HG03060 (cell line): ENCODE results near the gene COMT.

Source experiments
- ATAC-seq: cut with Tn5 transposase; IDR thresholded peaks from one replicate; pipeline ENCODE4 v1.9.1; 2021; ENCODE audit warnings: low read depth, moderate number of reproducible peaks; ENCODE audit not compliant: unreplicated experiment

COMT gene

DNA sequence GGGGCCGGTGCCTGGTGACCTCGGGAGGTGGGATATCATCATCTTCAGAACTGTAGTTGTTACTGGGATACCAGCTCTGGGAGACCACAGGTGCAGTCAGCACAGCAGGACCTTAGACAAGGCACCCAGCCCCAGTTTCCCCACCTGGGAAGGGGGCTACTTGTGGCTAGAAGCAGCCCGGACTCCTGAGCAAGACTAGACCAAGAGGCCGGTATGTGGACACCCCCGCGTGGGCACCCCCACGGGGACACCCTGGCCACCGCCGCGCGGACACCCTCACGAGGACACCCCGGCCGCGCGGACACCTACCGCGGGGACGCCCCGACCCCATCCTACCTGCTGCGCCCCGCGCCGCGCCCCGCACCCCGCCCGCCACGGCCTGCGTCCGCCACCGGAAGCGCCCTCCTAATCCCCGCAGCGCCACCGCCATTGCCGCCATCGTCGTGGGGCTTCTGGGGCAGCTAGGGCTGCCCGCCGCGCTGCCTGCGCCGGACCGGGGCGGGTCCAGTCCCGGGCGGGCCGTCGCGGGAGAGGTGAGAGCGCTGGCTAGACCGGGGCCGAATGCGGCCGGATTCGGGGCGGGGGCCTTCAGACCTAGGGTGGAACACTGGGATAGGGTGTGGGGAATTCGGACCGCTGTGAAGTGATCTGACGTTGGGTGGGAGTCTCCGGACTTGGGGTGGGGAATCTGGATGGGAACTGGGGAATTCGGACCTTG lies at the start of gene COMT, which contains the start of gene TXNRD2:
COMT (plus strand) TSS at position 408 of the 718 bp plus-strand sequence. CDS start 20,755 bp downstream, outside the sequence.
TXNRD2 (minus strand) TSS at position 454 of the 718 bp plus-strand sequence; CDS start at position 439, 15 bp downstream.
- no peak for ATAC-seq

DNA sequence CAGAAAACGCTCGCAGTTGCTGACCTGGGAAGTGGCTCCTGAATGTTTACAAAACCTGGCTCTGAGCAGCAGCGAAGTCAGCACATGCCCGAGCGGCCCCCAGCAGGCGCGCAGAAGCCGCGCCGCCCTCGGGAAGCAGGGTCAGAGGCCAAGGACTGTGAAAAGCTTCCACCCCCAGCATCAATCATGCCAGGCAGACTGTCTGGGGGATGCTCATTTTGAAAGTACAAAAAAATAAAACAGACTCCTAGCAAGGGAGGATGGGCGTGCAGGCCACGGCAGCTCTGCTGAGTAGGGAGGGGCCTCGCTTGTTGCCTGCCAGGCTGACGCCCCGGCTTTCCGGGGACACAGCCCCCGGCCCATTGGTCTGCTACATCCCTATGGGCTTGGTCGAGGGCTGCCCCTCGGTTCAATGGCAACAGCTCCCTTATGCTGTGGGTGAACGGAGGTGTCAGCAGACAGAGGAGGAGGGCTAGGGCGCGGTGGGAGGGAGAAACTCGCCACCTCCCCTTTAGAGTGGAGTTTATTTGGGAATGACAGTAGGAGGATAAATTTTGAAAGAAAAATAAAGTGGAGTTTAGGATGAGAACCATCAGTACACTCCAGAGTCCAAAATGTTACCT lies 49.2 kb upstream of the COMT start:
- ATAC-seq: no peak

DNA sequence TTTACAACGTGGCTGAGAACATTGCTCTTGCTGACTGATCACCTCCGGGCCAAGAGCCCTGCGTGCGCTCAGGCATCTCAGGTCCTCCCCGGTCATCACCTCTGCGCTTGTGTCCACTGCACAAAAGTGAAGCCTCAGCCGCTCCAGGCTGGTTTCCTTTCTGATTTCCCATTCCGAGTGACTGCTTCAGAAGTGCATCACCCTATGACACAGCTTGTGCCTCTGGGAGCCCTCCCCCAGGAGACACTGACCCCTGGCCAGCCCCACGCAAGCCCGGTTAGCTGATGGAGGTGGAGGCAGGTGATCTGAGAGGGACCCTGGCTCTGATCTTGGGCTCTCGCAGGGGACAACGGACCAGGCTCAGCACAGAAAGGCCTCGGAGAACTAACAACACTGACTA lies 48.6 kb upstream of the COMT start:
- no peak for ATAC-seq

DNA sequence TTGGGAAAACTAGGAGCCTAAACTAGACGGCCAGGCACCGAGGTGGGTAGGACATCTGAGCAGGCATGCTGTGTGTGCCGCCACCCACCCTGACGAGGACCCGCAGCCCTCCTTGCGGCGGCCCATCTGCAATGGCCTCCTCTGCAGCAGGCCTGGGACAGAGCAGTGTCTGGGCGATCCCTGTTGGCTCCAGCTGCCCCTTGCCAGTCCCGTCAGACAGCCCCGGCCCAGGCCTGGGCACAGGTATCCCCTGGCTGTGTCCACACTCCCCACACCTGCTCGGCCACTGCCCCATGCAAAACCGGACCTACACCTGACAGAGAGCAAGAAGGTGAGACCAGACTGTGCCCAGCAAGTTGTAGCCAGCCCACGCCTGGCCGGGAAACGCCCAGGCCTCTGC lies 48.2 kb upstream of the COMT start:
- no peak for ATAC-seq

DNA sequence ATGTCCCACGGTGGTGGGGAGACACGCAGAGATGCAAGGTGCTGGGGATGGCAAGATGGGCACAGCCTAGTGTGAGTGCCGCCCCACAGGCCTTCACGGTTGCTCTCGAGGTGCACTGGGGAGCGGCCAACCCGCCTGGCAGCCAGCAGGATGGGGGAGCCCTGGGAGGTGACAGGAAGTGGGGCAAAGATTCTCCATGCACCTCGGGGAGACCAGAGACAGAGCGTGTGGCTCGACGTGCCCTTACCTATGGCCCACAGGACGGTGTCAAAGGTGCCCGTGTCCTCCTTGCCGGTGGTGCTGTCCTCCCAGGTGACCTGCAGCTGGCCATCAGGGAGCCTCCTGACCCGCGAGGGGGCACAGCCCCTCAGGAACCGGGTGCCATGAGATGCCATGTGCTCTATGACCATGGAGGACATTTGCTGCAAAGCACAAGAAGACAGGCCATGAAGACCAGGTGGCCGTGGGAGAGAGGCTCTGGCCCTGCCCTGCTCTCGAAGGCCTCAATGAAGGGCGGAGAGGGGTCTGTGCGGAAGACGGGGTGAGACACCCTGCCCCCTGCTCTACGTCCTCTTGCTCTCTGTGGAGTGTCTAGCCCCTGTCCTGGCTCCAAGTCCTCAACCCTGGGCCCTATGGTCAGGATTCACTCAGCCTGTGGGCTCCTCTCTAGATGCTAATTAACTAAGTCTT lies 46.3 kb upstream of the COMT start:
- no peak for ATAC-seq

DNA sequence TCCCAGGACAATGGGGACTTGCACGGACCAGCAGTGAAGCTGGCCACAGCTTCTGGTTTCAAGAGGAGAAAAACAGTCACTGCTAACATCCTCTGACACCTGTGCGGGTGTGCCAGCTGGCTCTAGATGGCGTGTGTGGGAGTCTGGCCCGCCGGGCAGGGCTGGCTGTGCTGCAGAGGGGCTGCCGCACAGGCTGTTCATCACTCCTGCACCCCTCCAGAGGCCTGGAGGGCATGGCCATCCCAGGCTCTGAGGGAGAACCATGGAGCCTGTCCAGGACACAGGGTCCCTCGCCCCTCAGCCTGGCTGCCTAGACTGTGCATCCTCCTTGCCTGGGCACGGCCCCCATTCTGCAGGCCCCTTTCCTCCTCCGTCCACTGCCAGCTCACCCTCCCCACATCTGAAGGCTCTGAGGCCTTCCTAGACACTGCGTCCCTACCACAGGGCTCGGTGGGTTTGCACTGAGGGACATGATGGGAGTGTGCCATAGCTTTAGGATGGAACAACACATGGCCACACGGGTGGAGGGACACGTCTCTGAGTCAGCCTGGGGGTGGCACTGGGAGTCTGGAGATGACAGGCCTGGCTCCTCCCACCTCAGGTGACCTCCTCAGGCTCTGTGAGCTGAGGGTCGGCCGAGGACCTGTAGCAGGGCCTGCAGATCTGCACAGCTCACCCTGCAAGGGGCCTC lies 44.8 kb upstream of the COMT start:
- no peak for ATAC-seq

DNA sequence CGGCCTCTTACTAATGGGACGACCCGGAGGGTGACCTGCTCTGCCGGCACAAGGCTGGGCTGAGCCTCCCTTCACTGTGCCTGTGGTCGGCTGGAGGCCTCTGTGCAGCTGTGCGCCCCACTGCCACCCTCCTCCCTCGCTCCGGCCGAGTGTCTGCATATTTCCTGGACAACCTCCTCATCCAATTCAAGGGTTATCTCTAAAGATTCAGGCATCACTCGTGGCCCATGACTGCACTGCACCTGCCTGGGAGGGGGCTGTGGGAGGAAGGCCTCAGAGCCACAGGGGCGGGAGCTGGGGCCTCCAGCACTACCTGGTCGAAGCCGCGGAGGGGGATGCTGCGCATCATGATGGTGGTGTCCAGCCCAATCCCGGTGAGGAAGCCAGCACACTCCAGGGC lies 43.8 kb upstream of the COMT start:
- ATAC-seq: no peak

DNA sequence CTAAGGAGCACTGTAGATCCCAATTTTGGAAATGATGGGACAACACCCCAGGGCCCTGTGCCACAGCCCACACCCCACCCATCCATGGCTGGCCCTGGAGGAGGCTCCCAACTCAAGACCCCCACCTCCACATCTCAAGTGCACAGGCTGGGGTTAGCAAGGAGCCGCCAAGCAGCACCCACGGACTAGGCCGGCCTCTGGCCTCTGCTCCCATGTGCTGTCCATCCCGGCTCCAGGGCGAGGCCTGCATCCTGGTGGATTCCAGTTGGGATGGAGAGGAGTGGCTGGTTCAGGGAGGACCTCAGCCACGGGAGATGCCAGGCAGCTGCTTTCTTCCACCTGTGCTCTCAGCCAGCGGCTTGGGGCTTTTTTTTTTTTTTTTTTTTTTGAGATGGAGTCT lies 43.4 kb upstream of the COMT start:
- no peak for ATAC-seq

DNA sequence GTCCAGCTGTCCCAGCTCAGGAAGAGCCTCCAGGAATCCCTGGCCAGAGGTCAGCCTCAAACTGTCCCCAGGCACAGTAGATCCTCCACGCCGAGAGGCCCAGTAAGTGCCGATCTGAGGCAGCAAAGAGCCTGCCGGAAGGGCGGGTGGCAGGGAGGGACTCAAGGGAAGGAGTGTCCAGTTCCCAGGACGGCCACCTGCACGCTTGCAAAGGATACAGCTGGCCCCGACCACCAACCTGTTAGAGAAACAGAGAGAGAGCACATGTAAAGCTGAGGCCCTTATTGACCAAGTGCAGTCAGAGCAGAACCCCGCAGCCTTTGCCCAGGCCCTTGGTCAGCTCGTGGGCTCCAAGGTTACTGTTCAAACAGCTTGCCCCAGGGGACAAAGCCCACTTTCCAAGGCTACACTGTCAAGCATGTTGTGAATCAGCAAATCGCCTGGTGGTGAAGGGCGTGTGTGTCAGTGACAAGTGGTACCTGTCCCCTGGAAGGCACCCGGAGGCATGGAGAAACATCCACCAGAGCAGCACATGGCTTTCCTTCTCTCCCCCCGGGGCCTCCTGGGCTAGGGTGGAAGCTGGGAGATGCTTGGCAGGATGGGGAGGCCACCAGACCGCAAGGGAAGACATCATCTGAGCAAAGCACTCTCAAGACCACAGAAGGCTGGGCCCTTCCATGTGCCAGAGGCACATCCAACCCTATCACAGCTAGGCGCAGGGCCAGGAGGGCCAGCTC lies 42.6 kb upstream of the COMT start:
- ATAC-seq: no peak

DNA sequence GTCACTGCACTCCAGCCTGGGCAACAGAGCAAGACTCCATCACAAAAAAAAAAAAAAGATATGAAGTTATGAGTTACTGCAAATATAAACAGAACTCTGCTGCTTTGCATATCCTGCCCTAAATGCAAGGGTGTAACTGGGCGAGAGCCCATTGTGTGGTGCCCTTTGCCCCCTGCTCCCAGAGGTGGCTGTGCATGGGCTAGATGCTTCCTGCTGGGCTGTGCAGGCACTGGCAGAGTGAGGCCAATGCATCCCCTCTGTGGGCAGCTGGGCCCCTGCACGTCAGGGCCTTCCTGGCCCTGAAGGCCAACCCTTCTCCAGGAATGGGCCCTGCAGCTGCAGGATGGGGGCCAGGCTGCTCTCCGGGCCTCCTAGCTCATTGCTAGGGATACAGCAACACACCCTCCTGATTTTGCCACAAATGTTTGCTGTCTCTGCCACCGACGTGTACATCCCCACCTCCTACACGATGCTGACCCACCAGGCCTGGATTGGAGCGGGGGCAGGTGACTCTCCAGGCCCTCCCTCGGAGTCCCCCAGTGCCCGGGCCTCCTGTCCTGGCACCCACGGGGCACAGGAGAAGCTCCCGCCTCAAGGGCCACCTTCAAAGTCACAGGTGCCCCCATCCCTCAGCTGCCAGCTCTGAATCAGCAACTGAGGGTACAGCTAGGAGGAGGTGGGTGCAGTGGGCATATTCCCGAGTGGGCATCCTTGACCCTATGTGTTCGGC lies 40.7 kb upstream of the COMT start:
- no peak for ATAC-seq

DNA sequence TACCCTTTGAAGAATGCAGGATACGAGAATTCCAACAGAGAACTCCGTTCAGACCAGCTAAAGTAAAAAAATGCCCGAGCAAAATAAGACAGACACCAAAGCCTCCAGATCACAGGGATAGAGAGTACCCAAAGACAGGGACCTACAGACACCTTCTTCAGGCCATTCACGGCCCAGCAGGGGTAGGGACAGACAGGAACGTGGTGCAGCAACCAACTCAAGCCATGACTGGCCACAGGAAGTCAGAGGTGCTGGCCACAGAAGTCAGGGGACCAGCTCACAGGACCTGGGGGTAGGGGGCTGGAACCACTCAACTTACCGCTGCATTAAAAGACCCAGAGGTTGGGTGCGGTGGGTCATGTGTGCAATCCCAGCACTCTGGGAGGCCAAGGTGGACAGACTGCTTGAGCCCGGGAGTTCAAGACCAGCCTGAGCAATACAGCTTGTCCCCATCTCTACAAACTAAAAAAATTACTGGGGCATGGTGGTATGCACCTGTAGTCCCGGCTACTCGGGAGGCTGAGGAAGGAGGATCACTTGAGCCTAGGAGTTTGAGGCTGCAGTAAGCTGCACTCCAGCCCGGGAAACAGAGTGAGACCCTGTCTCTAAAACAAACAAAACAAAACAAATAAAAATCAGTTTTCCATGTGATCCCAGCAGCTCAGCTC lies 39.9 kb upstream of the COMT start:
- ATAC-seq: no peak

DNA sequence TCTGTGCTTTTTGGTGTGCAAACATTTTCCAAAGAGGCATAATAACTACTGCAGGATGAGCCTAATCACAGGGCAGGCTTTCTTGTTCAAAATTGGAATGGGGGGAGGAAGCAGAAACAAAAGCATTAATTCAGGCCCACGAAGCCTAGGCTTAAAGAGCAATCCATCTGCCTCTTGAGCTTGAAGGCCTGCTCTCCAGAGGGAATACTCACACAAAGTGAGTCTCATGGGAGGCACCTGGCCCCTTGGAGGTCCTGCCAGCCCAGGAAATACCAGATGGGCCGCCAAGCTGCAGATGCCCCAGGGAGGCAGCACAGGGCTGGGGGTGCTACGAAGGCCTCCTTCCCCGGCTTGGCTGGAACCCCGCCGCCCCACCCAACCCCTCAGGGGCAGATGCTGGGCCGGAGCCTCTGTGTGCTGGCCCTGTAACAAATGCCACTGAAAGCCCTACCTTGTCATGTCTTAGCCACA lies 39.3 kb upstream of the COMT start:
- no peak for ATAC-seq

DNA sequence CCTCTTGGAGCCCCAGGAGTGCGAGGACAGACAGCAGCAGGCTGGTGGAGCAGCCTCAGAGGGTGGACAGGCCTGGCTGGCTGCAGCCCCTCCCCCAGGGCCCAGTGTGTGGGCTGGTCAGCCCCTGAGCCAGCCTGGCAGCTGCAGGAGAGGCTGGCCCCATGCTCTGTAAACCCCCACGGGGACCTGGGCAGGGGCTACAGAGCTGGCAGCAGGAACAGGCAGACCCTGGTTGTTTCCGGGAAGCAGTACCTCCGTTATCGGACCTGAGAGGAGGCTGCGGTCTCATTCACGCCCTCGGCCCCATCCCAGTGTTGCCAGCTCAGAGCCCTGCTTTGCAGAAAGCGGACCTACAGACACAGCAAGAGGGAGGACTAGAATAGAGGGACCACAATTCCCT lies 38.5 kb upstream of the COMT start:
- no peak for ATAC-seq

DNA sequence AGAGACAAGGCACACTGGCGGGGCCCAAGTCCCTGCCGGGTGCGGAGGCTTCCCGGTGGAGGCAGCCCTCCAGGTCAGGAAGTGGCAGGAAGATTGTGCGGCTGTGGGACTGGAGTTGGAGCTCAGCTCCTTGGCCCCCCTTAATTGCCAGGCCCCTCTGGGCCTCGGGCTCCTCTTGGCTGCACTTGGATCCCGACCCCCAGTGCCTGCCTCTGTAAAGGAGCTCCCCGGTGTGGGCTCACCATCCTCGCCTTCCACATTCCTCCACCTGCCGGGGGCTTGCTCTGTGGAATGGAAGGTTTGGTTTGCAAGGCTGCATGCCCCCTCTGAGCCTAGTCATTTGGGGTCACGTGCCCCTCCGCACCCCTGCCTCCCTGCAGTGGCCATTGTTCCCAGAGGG lies 38.1 kb upstream of the COMT start:
- no peak for ATAC-seq

DNA sequence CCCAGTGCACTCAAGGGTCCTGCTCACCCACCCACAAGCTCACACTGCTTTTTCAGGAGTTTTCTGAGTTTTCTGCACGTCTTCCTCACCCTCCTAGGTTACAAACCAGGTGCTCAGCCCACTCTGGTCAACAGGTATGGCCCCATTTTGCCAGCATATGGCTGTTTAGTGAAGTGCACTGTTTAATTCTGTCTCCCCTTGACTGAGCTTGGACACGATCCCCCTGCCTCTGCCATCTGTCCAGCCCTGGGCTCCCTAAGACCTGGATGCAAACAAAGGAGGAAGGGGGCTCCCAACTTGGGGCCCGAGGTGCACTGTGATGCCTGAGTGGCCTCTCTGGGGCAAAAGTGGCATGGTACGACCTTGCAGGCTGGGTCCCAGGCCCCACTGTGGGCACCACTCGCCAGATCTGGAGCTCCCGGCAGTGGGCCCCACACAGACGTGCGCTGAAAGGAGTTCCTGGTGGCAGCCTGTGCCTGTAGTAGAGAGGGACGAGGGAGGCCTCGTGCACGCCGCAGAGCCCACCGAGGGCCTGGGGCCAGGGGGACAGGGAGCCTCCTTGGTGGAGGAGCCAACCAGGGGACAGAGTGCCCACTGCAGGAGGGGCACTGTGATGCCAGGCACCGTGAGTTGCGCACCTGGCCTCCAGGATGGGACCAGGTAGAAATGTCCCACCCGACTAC lies 37.3 kb upstream of the COMT start:
- no peak for ATAC-seq

DNA sequence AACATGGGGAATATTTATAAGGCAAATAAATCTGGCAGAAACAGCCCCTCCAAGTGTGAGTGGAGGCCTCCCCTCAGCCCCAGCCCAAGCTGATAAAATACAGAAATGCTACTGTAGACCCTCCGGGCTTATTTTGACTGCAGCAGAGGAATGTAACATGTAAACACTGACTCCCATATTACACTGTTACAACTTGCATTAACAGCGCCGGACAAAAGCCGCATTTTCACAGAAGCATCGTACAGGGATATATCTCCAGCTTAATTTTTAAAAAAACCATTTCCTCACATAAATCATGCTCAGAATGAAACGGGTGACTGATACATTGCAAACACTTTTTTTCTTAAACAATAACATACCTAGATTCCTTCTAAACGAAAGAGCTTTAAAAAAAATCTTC lies 36.6 kb upstream of the COMT start:
- no peak for ATAC-seq

DNA sequence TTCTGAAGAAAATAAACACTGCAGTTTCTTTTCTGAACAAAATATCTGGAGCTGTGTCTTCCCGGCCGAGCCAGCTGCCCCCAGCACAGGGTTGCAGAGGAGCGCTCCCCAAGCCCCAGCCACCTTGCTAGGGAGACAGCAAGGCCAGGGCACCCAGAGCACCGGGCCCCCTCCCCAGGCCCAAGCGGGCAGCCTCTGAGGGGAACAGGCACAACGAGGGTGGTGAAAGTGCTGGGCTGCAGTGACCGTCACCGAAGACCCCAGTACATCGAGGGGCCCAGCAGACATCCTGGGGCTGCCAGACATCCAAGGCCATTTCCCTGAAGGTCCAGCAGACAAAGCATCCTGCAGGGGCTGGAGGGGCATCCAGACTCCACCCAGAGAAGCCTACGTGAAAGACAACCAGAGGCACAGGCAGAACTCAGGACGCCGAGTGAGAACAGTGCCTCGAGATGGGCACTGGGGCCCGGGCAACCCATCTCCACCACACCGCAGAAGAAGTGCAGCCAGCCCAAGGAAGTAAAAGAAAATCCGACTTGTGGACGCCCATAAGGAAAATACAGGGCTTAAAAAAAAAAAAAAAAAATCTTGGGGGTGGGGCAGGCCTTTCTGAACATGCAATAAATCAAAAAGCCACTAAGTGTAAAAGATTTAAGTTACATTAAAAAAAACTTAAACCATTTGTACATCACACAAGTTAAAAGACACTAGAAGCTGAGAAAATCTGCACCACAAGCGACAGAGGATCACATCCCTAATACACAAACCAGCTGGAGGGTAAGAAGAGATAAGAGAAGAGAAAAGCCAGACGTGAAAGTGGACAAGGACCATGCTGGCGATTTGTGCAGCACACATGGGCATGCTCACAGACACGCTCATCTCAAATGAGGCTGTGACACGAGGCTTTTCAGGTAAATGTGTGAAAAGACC lies 36.0 kb upstream of the COMT start:
- ATAC-seq: no peak
